Panc1 (cell line): ENCODE data around the gene ANKRD55. TPM values are rescaled to one million over a fixed set of nuclear protein-coding genes. Genes with fewer than 3 reads are reported as not detected.

Source experiments
- ATAC-seq: fragments of 200-7000 bp; cut with Tn5 transposase; 2 replicates; pipeline ENCODE4 v1.9.1; 2020; ENCODE audit warnings: mild to moderate bottlenecking, moderate library complexity
- BruUV-seq: library from RNA; stranded (reverse); fragments of 400-500 nt; replicated peaks from 2 replicates; lab custom pipeline; 2021; lab: Mats Ljungman, UMichigan
- CTCF ChIA-PET: fragments of 300-600 bp; sonication (Branson Sonifier 250); formaldehyde crosslinking; loops from one replicate; lab custom pipeline; 2022; ENCODE audit warnings: antibody characterized with exemption; lab: Charles Lee
- POLR2A ChIA-PET: fragments of 300-600 bp; sonication (Branson Sonifier 250); formaldehyde crosslinking; loops from one replicate; lab custom pipeline; 2022; ENCODE audit warnings: antibody characterized with exemption; lab: Charles Lee
- DNase-seq: peaks from one replicate; pipeline ENCODE4 v3.0.0-alpha.2; 2010; ENCODE audit warnings: low read depth, low spot score
- H3K27ac ChIP-seq: 2 replicates; pipeline ENCODE4 v1.5.1; 2011; ENCODE audit warnings: mild to moderate bottlenecking, low read length, inconsistent platforms
- H3K27me3 ChIP-seq: fragments of 200-500 bp; sonication (Bioruptor generic); 2 replicates; pipeline ENCODE4 v1.6.0; 2014; ENCODE audit warnings: low read length, inconsistent platforms; ENCODE audit not compliant: control insufficient read depth, insufficient read depth
- H3K36me3 ChIP-seq: fragments of 200-500 bp; sonication (Bioruptor generic); 2 replicates; pipeline ENCODE4 v1.5.1; 2014; ENCODE audit warnings: inconsistent platforms, mild to moderate bottlenecking, low read length, moderate library complexity; ENCODE audit not compliant: control insufficient read depth, insufficient read depth
- H3K4me1 ChIP-seq: 2 replicates; pipeline ENCODE4 v1.5.1; 2011; ENCODE audit warnings: inconsistent platforms, mild to moderate bottlenecking, low read length, moderate library complexity; ENCODE audit not compliant: control insufficient read depth, insufficient read depth
- H3K4me3 ChIP-seq, 2 experiments: 2 replicates each; pipeline ENCODE4 v1.5.1; 2011 to 2012; ENCODE audit warnings: low read depth in 2 of 2, low read length in 2 of 2, mild to moderate bottlenecking in 2 of 2, inconsistent platforms in 1 of 2, moderate library complexity in 1 of 2
- H3K9me3 ChIP-seq: fragments of 200-500 bp; sonication (Bioruptor generic); 2 replicates; pipeline ENCODE4 v1.5.1; 2014; ENCODE audit warnings: low read depth, mild to moderate bottlenecking, inconsistent platforms, low read length, moderate library complexity; ENCODE audit not compliant: control insufficient read depth, insufficient read depth
- CTCF ChIP-seq: fragments of 450-650 bp; IDR thresholded peaks from 2 replicates; pipeline ENCODE4 v1.5.1; 2017; ENCODE audit warnings: mild to moderate bottlenecking
- POLR2AphosphoS5 ChIP-seq: IDR thresholded peaks from 2 replicates; pipeline ENCODE4 v1.6.1; 2012; ENCODE audit warnings: mild to moderate bottlenecking, low read depth, low read length, moderate library complexity
- REST ChIP-seq, 2 experiments: IDR thresholded peaks; 2 replicates each; pipeline ENCODE4 v1.6.1; 2011 to 2012; ENCODE audit warnings: low read depth in 2 of 2, control low read depth in 1 of 2, low read length in 1 of 2, mild to moderate bottlenecking in 1 of 2, moderate library complexity in 1 of 2; ENCODE audit not compliant: insufficient read depth in 1 of 2
- SIN3A ChIP-seq: IDR thresholded peaks from 2 replicates; pipeline ENCODE4 v1.6.1; 2012; ENCODE audit warnings: low read depth, mild to moderate bottlenecking, low read length, moderate library complexity, borderline replicate concordance; ENCODE audit not compliant: insufficient read depth
- TCF7L2 ChIP-seq: IDR thresholded peaks from 2 replicates; pipeline ENCODE4 v1.6.1; 2011; ENCODE audit warnings: mild to moderate bottlenecking, low read depth, low read length, inconsistent platforms
- in situ Hi-C: cut with HindIII; loops from 2 replicates; pipeline ENCODE4 v1.10.0; 2016; ENCODE audit warnings: low sequenced_read_pairs, low pct_unique_long_range_greater_than_20kb
- intact Hi-C: fragments of 100-400 bp; cut with micrococcal nuclease; formaldehyde crosslinking; loops from one replicate; pipeline ENCODE4 v1.10.0; 2022; ENCODE audit not compliant: unreplicated experiment
- total RNA-seq: library from RNA; stranded (reverse); gene quantifications from one replicate; pipeline ENCODE4 v1.2.1, GENCODE V29; 2021; ENCODE audit not compliant: unreplicated experiment

Gene ANKRD55
- total RNA-seq, 1 experiment from 2014 or later = not detected

DNA sequence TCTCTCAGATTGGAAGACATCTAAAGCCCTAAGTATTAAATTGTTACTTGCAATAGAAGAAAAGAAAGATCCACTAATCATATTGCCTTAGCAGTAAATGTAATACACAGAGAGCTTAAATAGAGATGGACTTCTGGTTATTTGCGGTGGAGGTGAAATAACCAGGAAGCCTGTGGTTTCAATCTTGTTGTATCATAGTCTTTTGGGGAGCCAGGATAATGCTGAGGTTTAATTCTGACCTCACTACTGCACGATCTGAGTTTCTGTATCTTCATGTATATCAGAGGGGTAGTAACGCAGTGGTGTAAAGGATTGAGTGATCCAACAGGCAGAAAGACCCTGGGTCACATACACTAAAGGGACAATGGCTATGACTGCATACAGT, 71.7 kb downstream of the ANKRD55 start:
- no peak for ATAC-seq
- DNase-seq = no peak
- ChIA-PET CTCF (no interaction called here), POLR2A (no interaction called here)
- TF ChIP-seq SIN3A = no peak
- Histone ChIP-seq H3K27ac (no peak overlapping the region), H3K27me3 (no peaks in the 10 kb centered on the region), H3K9me3 (no peaks in the 10 kb centered on the region), H3K4me1 (no peaks in the 10 kb centered on the region), H3K4me3 (no peak overlapping the region), H3K36me3 (no peaks in the 10 kb centered on the region)
- intact Hi-C loops = no loop called here
- no TSS peak for BruUV-seq
- in situ Hi-C loops = no loop called here

GRCh38 chr5:56160723-56161438, 72.2 kb downstream of the ANKRD55 start:
- ATAC-seq (no peak), DNase-seq (no peak)
- ChIA-PET CTCF (no interaction called here), POLR2A (no interaction called here)
- intact Hi-C loops (no loop called here), in situ Hi-C loops (no loop called here)
- Histone ChIP-seq H3K27me3 (no peaks in the 10 kb centered on the region), H3K9me3 (no peaks in the 10 kb centered on the region), H3K36me3 (no peaks in the 10 kb centered on the region), H3K4me1 (no peaks in the 10 kb centered on the region), H3K27ac (no peak overlapping the region), H3K4me3 (no peak overlapping the region)
- BruUV-seq = no TSS peak
- TF ChIP-seq CTCF (no peak), SIN3A (no peak)

DNA sequence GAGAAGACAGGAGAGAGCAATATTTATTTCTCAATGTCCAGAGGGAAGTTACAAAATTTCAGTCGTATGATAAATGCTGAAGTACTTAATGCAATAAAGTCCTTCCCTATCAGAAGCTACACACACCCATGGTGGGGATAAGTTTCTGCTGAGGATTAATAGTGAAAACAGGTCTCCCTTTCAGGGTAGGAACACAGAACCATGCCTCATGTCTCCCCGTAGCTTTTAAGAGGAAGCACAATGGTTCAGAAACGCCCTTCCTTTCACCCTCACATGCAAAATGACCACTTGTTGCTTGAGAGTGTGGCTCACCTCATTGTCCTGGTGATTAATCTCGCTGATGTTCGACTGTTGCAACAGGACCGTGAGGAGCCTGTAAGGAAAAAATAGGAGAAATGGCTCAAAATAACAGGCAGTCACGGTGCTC, 73.6 kb downstream of the ANKRD55 start:
- no peak for ATAC-seq
- DNase-seq = no peak
- no peak for TF ChIP-seq CTCF
- TF ChIP-seq SIN3A = no peak
- TF ChIP-seq TCF7L2 = no peak
- TF ChIP-seq REST (IDR thresholded peaks at IDR 0.05; ENCODE audit: insufficient read depth in 1 of 2, low read depth in 2 of 2, low read length in 1 of 2) = no peak
- TF ChIP-seq POLR2AphosphoS5 = no peak
- ChIA-PET POLR2A (no interaction called here), CTCF (no interaction called here)
- Histone ChIP-seq H3K4me3 (no peak overlapping the region), H3K4me1 (no peaks in the 10 kb centered on the region), H3K9me3 (no peaks in the 10 kb centered on the region), H3K36me3 (no peaks in the 10 kb centered on the region), H3K27ac (no peak overlapping the region), H3K27me3 (no peaks in the 10 kb centered on the region)
- no TSS peak for BruUV-seq
- in situ Hi-C loops (no loop called here), intact Hi-C loops (no loop called here)
